HCT116 (cell line): ENCODE measurements around the gene BRICD5. TPM values are rescaled to one million over a fixed set of nuclear protein-coding genes. Genes with fewer than 3 reads are reported as not detected.

Source experiments
- ATAC-seq: fragments of 200-7000 bp; cut with Tn5 transposase; 2 replicates; pipeline ENCODE4 v1.9.1; 2020; ENCODE audit warnings: mild to moderate bottlenecking, moderate library complexity
- BruUV-seq: library from RNA; stranded (reverse); fragments of 400-500 nt; replicated peaks from 2 replicates; lab custom pipeline; 2021; lab: Mats Ljungman, UMichigan
- CTCF ChIA-PET: fragments of 300-600 bp; sonication (Branson Sonifier 250); formaldehyde crosslinking; loops from one replicate; lab custom pipeline; 2021; ENCODE audit warnings: antibody characterized with exemption; lab: Charles Lee
- POLR2A ChIA-PET: fragments of 300-600, 350-600 bp; sonication (Branson Sonifier 250); formaldehyde crosslinking; loops from one replicate; lab custom pipeline; 2021; ENCODE audit warnings: antibody characterized with exemption; lab: Charles Lee
- RAD21 ChIA-PET, 2 experiments: fragments of 300-600 bp; sonication (Branson Sonifier 250); formaldehyde crosslinking; loops; one replicate each; lab custom pipeline; 2023; ENCODE audit warnings: low total read pairs in 2 of 2; ENCODE audit not compliant: uncharacterized antibody in 2 of 2, unreplicated experiment in 2 of 2, low non-redundant PET in 1 of 2; lab: Charles Lee
- DNase-seq: peaks from one replicate; pipeline ENCODE4 v3.0.0-alpha.2; 2010; ENCODE audit warnings: low read depth, low spot score
- H2AFZ ChIP-seq: fragments of 200-600 bp; shearing (Covaris generic), sonication (generic); 2 replicates; pipeline ENCODE4 v1.6.1; 2017; ENCODE audit warnings: low read depth, mixed run types, mixed read lengths, antibody characterized with exemption, low read length; ENCODE audit not compliant: poor library complexity, severe bottlenecking
- H3K27ac ChIP-seq: 2 replicates; pipeline ENCODE4 v1.5.1; 2012; ENCODE audit warnings: low read depth, low read length
- H3K27me3 ChIP-seq: fragments of 200-600 bp; sonication (generic); 2 replicates; pipeline ENCODE4 v1.6.1; 2016; ENCODE audit warnings: mixed run types, low read length, mixed read lengths; ENCODE audit not compliant: insufficient read depth
- H3K36me3 ChIP-seq, 2 experiments: fragments of 200-500 bp in 1 of 2; fragments of 200-600 bp in 1 of 2; sonication (Bioruptor generic) in 1 of 2; sonication (generic) in 1 of 2; 2 replicates each; pipeline versions ENCODE4 v1.5.1 to v1.6.1; 2014 to 2016; ENCODE audit warnings: low read length in 2 of 2, inconsistent platforms in 1 of 2, mixed read lengths in 1 of 2, mixed run types in 1 of 2; ENCODE audit not compliant: insufficient read depth in 2 of 2, control insufficient read depth in 1 of 2
- H3K4me1 ChIP-seq, 2 experiments: fragments of 200-600 bp in 1 of 2; sonication (generic) in 1 of 2; 2 replicates each; pipeline versions ENCODE4 v1.5.1 to v1.6.1; 2012 to 2017; ENCODE audit warnings: low read length in 2 of 2, inconsistent platforms in 1 of 2, mild to moderate bottlenecking in 1 of 2, mixed read lengths in 1 of 2, mixed run types in 1 of 2, moderate library complexity in 1 of 2; ENCODE audit not compliant: insufficient read depth in 2 of 2, control insufficient read depth in 1 of 2
- H3K4me2 ChIP-seq: fragments of 200-600 bp; sonication (generic); 2 replicates; pipeline ENCODE4 v1.6.1; 2017; ENCODE audit warnings: mixed run types, low read length, mixed read lengths
- H3K4me3 ChIP-seq, 2 experiments: fragments of 200-600 bp in 1 of 2; sonication (generic) in 1 of 2; replicated peaks in 1 of 2; 2 replicates each; pipeline ENCODE4 v1.5.1; 2011 to 2016; ENCODE audit warnings: low read length in 2 of 2, control low read depth in 1 of 2, low read depth in 1 of 2, mild to moderate bottlenecking in 1 of 2, mixed read lengths in 1 of 2, mixed run types in 1 of 2
- H3K79me2 ChIP-seq: fragments of 200-600 bp; sonication (generic); 2 replicates; pipeline ENCODE4 v1.6.1; 2017; ENCODE audit warnings: mild to moderate bottlenecking, mixed run types, low read length, moderate library complexity, mixed read lengths; ENCODE audit not compliant: insufficient read depth
- H3K9ac ChIP-seq: fragments of 200-600 bp; sonication (generic); 2 replicates; pipeline ENCODE4 v1.6.1; 2016; ENCODE audit warnings: low read length, mixed read lengths
- H3K9me2 ChIP-seq: fragments of 200-600 bp; sonication (generic), shearing (Covaris generic); 2 replicates; pipeline ENCODE4 v1.6.1; 2017; ENCODE audit warnings: mixed run types, mild to moderate bottlenecking, moderate library complexity; ENCODE audit not compliant: insufficient read depth
- H3K9me3 ChIP-seq, 2 experiments: fragments of 200-500 bp in 1 of 2; fragments of 200-600 bp in 1 of 2; sonication (Bioruptor generic) in 1 of 2; sonication (generic) in 1 of 2; 2 replicates each; pipeline ENCODE4 v1.6.1; 2014 to 2017; ENCODE audit warnings: low read length in 2 of 2, mixed read lengths in 2 of 2, inconsistent platforms in 1 of 2, low read depth in 1 of 2, mild to moderate bottlenecking in 1 of 2, mixed run types in 1 of 2, moderate library complexity in 1 of 2; ENCODE audit not compliant: control insufficient read depth in 1 of 2, insufficient read depth in 1 of 2
- H4K20me1 ChIP-seq: fragments of 200-600 bp; sonication (generic), shearing (Covaris generic); 2 replicates; pipeline ENCODE4 v1.6.1; 2017; ENCODE audit warnings: mixed run types, mild to moderate bottlenecking, moderate library complexity; ENCODE audit not compliant: insufficient read depth
- EGR1 ChIP-seq: IDR thresholded peaks from 2 replicates; pipeline ENCODE4 v1.6.1; 2012; ENCODE audit warnings: low read depth
- ELF1 ChIP-seq: IDR thresholded peaks from 2 replicates; pipeline ENCODE4 v1.6.1; 2012; ENCODE audit warnings: low read depth, borderline replicate concordance
- EZH2 ChIP-seq: fragments of 200-600 bp; sonication (generic); IDR thresholded peaks from 2 replicates; pipeline ENCODE4 v1.6.1; 2017; ENCODE audit warnings: antibody characterized with exemption, mixed run types
- EZH2phosphoT487 ChIP-seq: fragments of 200-600 bp; IDR thresholded peaks from 2 replicates; pipeline ENCODE4 v1.6.1; 2018; ENCODE audit warnings: antibody characterized with exemption, borderline replicate concordance
- FOSL1 ChIP-seq: IDR thresholded peaks from 2 replicates; pipeline ENCODE4 v1.6.1; 2012; ENCODE audit warnings: low read depth
- JUND ChIP-seq: IDR thresholded peaks from 2 replicates; pipeline ENCODE4 v1.6.1; 2012
- POLR2AphosphoS5 ChIP-seq: IDR thresholded peaks from 2 replicates; pipeline ENCODE4 v1.6.1; 2011; ENCODE audit warnings: mild to moderate bottlenecking, low read depth, low read length, moderate library complexity
- RAD21 ChIP-seq: IDR thresholded peaks from 2 replicates; pipeline ENCODE4 v1.6.1; 2012; ENCODE audit warnings: low read depth, mild to moderate bottlenecking
- SIN3A ChIP-seq: IDR thresholded peaks from 2 replicates; pipeline ENCODE4 v1.6.1; 2012; ENCODE audit warnings: low read depth
- SP1 ChIP-seq: IDR thresholded peaks from 2 replicates; pipeline ENCODE4 v1.6.1; 2012; ENCODE audit warnings: low read depth
- SRF ChIP-seq: IDR thresholded peaks from 2 replicates; pipeline ENCODE4 v1.6.1; 2012; ENCODE audit warnings: low read depth
- ZBTB33 ChIP-seq: IDR thresholded peaks from 2 replicates; pipeline ENCODE4 v1.6.1; 2011; ENCODE audit warnings: mild to moderate bottlenecking, low read length, moderate library complexity; ENCODE audit not compliant: insufficient replicate concordance; ENCODE audit errors: extremely low read depth
- intact Hi-C: fragments of 100-400 bp; cut with micrococcal nuclease; formaldehyde crosslinking; loops from 2 replicates; pipeline ENCODE4 v1.10.0; 2022
- total RNA-seq: library from RNA; stranded (reverse); gene quantifications from one replicate; pipeline ENCODE4 v1.2.1, GENCODE V29; 2021; ENCODE audit not compliant: unreplicated experiment
- TF ChIP-seq, protein P1 (sequence below): IDR thresholded peaks from 2 replicates; pipeline ENCODE4 v1.6.1; 2012

Gene BRICD5
- total RNA-seq, 1 experiment from 2014 or later: 9.8 TPM

- Histone ChIP-seq H3K36me3 (peaks cover 4 to 33% of the 10 kb centered on the region in 2 experiments; a peak in 3 of 4 replicates), H3K9me2 (no peaks in the 10 kb centered on the region), H4K20me1 (peaks cover 9% of the 10 kb centered on the region; the same call in 1 of the 2 replicates), H3K4me2 (no peak overlapping the region), H2AFZ (no peak overlapping the region), H3K4me1 (peaks cover 20 to 43% of the 10 kb centered on the region in 2 experiments), H3K27ac (no peak overlapping the region), H3K9me3 (no peaks in the 10 kb centered on the region), H3K27me3 (no peaks in the 10 kb centered on the region), H3K4me3 (no peak overlapping the region), H3K9ac (no peak overlapping the region)
- POLR2A ChIA-PET: no interaction called here
- ATAC-seq (no peak), DNase-seq (no peak)
- intact Hi-C loops: no loop called here
- CTCF ChIA-PET: no interaction called here
- RAD21 ChIA-PET: no interaction called here
- BruUV-seq: no TSS peak
- no peak for TF ChIP-seq SIN3A
- no peak for TF ChIP-seq EZH2phosphoT487
- TF ChIP-seq EZH2: no peak
- no peak for TF ChIP-seq EGR1
- no peak for TF ChIP-seq POLR2AphosphoS5
- no peak for TF ChIP-seq SP1
- TF ChIP-seq SRF: no peak
- TF ChIP-seq, protein P1, sequence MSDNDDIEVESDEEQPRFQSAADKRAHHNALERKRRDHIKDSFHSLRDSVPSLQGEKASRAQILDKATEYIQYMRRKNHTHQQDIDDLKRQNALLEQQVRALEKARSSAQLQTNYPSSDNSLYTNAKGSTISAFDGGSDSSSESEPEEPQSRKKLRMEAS: no peak
- TF ChIP-seq ELF1: no peak
- no peak for TF ChIP-seq RAD21
- TF ChIP-seq FOSL1: no peak
- no peak for TF ChIP-seq JUND
- TF ChIP-seq ZBTB33: no peak
- TF ChIP-seq, all 23 proteins: peak for 0
- H3K79me2 ChIP-seq: peaks cover 52% of the 10 kb centered on the region
Measured at GRCh38 chr16:2209258-2210008, 1.2 kb downstream of the BRICD5 start.
